ENCODE data around the gene NOP14.

DNA sequence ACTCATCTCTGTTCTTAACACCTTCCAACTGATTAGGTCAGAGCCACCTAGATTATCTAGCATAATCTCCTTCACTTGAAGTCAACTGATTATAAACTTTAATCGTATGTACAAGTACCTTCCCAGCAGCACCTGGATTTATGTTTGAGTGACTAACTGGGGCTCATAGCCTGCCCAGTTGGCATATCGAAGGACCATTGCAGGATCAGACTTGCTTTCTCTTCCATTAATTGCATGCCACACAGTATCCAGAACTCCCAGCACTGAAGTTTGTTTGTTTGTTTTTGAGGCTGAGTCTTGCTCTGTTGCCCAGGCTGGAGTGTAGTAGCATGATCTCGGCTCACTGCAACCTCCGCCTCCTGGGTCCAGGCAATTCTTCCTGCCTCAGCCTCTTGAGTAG lies 28.0 kb upstream of the NOP14 start:
- TF ChIP-seq EP300 (IDR thresholded peaks at IDR 0.05) (no peak), POLR2AphosphoS5 (IDR thresholded peaks at IDR 0.05) (no peak)
- TF ChIP-seq, protein P1, sequence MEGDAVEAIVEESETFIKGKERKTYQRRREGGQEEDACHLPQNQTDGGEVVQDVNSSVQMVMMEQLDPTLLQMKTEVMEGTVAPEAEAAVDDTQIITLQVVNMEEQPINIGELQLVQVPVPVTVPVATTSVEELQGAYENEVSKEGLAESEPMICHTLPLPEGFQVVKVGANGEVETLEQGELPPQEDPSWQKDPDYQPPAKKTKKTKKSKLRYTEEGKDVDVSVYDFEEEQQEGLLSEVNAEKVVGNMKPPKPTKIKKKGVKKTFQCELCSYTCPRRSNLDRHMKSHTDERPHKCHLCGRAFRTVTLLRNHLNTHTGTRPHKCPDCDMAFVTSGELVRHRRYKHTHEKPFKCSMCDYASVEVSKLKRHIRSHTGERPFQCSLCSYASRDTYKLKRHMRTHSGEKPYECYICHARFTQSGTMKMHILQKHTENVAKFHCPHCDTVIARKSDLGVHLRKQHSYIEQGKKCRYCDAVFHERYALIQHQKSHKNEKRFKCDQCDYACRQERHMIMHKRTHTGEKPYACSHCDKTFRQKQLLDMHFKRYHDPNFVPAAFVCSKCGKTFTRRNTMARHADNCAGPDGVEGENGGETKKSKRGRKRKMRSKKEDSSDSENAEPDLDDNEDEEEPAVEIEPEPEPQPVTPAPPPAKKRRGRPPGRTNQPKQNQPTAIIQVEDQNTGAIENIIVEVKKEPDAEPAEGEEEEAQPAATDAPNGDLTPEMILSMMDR (IDR thresholded peaks at IDR 0.05): no peak

Data from upper lobe of left lung (tissue), 4 donors.